Measurements from ENCODE around the gene ZNF414.
"Not testable (repeated sequence)": the region's sequence is repeated elsewhere in the genome, so short reads cannot be mapped to it uniquely, and the experiment has no call there.

ZNF414 gene, protein sequence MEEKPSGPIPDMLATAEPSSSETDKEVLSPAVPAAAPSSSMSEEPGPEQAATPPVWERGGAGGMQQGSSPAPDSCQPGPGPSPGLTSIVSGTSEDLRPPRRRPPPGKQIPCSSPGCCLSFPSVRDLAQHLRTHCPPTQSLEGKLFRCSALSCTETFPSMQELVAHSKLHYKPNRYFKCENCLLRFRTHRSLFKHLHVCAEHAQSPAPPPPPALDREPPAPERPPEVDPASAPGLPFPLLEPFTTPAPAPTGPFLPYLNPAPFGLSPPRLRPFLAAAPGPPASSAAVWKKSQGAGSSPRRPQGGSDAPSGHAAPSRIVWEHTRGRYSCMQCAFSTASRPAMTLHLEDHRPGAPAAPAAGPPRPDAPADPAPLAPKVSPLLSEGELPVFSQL

DNA sequence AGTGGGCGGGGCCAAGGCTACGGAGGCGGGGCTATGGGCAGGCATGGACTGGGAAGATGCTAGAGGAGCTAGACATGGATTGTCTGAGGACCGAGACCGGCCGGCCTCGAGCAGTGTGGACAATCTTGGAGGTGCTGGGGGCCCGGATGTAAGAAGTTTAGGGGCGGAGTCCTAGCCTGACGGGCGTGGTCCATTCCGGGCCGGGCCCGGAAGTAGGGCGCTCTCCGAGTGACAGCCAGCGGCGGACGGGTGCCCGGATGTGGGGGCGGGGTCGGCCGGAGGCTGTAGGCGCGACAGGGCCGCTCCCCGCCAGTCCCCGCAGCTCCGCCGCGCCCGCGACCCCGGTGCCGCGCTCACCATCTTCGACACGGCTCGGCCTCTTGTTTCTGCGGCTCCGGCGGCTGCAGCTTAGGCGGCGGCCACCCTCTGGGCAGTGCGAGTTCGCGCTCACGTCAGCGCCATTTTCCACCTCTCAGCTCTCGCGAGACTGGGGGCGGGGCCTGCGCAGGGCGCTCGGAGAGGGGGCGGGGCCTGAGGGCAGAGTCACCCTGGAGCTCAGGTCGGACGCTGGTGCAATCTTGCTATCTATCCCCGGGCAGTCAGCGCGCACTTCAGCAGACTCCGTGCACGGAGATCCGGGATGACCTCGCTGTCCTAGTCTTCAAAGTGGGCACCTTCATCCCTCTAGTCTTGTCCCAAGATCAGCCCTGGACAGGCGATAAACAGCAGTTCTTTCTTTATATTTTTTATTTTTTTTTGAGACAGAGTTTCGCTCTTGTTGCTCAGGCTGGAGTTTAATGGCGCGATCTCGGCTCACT is at the start of gene ZNF414:
ZNF414 (minus strand) TSS at position 481 of the 818 bp plus-strand sequence; CDS start at position 360, 121 bp downstream.
- DNase-seq (ENCODE audit: extremely low read depth, low read depth) = peak; percentile 92
- H3K4me3 ChIP-seq (replicated peaks; ENCODE audit: low read depth, low read length) = peak within 1 kb of the TSS; percentile 56
- TF ChIP-seq, protein P1, sequence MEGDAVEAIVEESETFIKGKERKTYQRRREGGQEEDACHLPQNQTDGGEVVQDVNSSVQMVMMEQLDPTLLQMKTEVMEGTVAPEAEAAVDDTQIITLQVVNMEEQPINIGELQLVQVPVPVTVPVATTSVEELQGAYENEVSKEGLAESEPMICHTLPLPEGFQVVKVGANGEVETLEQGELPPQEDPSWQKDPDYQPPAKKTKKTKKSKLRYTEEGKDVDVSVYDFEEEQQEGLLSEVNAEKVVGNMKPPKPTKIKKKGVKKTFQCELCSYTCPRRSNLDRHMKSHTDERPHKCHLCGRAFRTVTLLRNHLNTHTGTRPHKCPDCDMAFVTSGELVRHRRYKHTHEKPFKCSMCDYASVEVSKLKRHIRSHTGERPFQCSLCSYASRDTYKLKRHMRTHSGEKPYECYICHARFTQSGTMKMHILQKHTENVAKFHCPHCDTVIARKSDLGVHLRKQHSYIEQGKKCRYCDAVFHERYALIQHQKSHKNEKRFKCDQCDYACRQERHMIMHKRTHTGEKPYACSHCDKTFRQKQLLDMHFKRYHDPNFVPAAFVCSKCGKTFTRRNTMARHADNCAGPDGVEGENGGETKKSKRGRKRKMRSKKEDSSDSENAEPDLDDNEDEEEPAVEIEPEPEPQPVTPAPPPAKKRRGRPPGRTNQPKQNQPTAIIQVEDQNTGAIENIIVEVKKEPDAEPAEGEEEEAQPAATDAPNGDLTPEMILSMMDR (IDR thresholded peaks at IDR 0.05; ENCODE audit: low read depth, low read length, missing control alignments) = no peak

DNA sequence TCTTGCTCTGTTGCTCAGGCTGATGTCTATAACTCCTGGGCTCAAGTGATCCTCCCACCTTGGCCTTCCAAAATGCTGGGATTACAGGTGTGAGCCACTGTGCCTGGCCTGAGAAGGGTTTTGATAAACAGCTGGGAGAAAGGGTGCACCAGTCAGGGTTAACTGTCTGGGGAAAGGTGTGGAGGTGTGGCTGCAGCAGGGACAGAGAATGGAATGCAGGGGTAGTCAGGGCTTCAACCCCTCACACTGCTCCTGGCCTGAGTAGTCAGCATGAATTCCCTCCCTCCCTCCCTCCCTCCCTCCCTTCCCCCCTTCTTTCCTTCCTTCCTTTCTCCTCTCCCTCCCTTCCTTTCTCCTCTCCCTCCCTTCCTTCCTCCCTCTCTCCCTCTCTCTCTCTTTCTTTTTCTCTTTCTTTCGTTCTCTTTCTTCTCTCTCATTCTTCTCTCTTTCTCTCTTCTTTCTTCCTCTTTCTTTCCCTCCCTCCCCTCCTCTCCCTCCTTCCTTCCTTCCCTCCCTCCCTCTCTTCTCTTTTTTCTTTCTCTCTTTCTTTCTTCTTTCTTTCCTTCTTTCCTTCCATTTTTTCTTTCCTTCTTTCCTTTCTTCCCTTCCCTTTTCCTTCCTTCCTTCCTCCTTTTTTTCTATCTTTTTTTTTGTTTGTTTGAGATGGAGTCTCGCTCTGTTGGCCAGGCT is 47.3 kb upstream of the ZNF414 start:
- TF ChIP-seq, protein P1 (IDR thresholded peaks at IDR 0.05; ENCODE audit: low read depth, low read length, missing control alignments) = no peak
- no peak for DNase-seq (ENCODE audit: extremely low read depth, low read depth)
- no peak overlapping the region for H3K4me3 ChIP-seq (replicated peaks; ENCODE audit: low read depth, low read length)

DNA sequence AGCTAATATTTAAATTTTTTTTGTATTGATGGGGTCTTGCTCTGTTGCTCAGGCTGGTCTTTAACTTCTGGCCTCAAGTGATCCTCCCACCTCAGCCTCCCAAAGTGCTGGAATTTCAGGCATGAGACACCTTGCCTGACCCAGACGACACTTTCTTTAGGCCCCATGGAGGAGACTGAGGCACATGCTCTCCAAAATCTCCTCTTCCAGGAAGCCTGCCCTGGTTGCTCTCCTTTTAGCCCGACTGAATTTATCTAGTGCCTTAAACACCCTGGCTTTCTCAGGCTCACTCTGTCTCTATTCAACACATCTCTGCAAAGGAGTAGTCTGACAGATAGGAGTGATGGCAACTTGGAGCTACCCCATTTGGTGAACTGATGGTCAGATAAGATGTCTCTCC is 44.4 kb upstream of the ZNF414 start:
- TF ChIP-seq, protein P1 (IDR thresholded peaks at IDR 0.05; ENCODE audit: low read depth, low read length, missing control alignments) = no peak
- no peak for DNase-seq (ENCODE audit: extremely low read depth, low read depth)
- H3K4me3 ChIP-seq (replicated peaks; ENCODE audit: low read depth, low read length) = no peak overlapping the region

DNA sequence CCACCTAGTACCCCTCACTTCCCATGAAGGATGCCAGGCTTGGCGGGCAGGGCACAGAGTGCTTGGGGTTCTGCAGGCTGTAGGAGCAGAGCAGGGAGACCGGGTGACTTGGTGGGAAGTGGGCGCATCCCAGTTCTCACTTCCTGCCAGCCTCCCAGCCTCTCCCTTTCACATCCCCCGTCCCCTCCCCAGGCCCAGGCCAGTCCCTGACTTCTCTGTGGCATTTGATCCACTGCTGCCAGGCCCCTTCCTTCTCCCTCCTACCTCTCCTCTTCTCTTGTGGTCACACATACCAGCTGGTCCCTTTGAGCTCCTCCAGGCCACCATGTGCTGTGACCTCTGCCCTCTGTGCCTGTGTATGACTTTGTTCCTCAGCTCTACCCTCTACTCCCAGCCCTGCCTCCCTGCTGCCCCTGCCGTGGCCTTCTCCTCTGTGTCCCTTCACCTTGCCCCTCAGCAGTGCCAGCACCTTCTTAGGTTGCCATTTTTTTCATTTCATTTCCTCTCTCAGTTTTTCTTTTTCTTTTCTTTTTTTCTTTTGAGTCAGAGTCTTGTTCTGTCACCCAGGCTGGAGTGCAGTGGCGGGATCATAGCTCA is 43.8 kb upstream of the ZNF414 start:
- DNase-seq (ENCODE audit: extremely low read depth, low read depth) = no peak
- TF ChIP-seq, protein P1 (IDR thresholded peaks at IDR 0.05; ENCODE audit: low read depth, low read length, missing control alignments) = no peak
- no peak overlapping the region for H3K4me3 ChIP-seq (replicated peaks; ENCODE audit: low read depth, low read length)

DNA sequence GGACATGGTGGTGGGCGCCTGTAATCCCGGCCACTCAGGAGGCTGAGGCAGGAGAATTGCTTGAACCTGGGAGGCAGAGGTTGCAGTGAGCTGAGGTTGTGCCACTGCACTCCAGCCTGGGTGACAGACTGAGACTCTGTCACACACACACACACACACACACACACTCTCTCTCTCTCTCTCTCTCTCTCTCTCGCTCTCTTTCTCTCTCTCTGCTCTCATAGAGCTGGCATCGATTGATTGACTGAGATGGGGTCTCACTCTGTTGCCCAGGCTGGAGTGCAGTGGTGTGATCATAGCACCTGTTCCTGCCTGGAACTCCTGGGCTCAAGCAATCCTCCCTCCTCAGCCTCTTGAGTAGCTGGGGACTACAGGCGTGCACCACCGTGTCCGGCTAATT is 39.8 kb upstream of the ZNF414 start:
- DNase-seq (ENCODE audit: extremely low read depth, low read depth); H3K4me3 ChIP-seq (replicated peaks; ENCODE audit: low read depth, low read length): not testable (repeated sequence)

DNA sequence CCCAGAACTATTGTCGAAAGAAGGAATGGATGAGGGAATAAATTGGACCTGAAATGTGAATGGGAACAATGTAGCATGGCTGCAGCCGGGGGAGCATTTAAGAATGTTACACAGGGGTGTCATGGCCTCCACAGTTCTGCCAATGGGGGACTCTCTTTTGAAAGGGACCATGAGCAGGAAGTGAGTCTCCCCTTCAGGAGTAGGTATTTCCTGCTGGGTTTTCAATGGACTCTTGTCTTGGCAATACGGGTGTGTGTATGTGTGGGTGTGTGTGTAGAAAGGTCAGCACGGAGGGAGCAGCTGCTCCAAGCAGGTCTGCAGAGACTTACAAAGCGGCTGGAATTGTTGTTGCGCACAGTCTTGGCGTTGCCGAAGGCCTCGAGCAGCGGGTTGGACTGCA is 38.8 kb upstream of the ZNF414 start:
- H3K4me3 ChIP-seq (replicated peaks; ENCODE audit: low read depth, low read length) = no peak overlapping the region
- no peak for DNase-seq (ENCODE audit: extremely low read depth, low read depth)
- TF ChIP-seq, protein P1 (IDR thresholded peaks at IDR 0.05; ENCODE audit: low read depth, low read length, missing control alignments) = no peak

Measured in HFF-Myc (cell line).